GM13976 (cell line): ENCODE data around the gene CEMIP.

Experiments
- DNase-seq: peaks from one replicate; pipeline ENCODE4 v3.0.0; 2012; ENCODE audit warnings: low spot score
- CTCF ChIP-seq: IDR thresholded peaks from 2 replicates; pipeline ENCODE4 v1.5.1; 2012; ENCODE audit warnings: borderline replicate concordance, mild to moderate bottlenecking; ENCODE audit not compliant: insufficient read depth; ENCODE audit errors: extremely low read depth, missing control alignments, control extremely low read depth
- in situ Hi-C: fragments of 300-500 bp; cut with MboI; formaldehyde crosslinking; loops from one replicate; pipeline ENCODE4 v1.12.0; 2022; ENCODE audit warnings: low sequenced_read_pairs, mixed read lengths, inconsistent platforms; ENCODE audit not compliant: unreplicated experiment

The CEMIP gene

GRCh38 chr15:80937718-80938117, 158.5 kb downstream of the CEMIP start:
- DNase-seq, result no peak
- TF ChIP-seq CTCF, result no peak
- in situ Hi-C loops, result no loop called here

- in situ Hi-C loops, result no loop called here
- TF ChIP-seq CTCF, result no peak
- no peak for DNase-seq
These were observed 160.0 kb downstream of the CEMIP start for GRCh38 chr15:80939216-80939615.

- TF ChIP-seq CTCF, result no peak
- in situ Hi-C loops, result no loop called here
- no peak for DNase-seq
These were observed 161.2 kb downstream of the CEMIP start for GRCh38 chr15:80940331-80940730.

GRCh38 chr15:80940851-80941250, 161.7 kb downstream of the CEMIP start:
- no peak for DNase-seq
- in situ Hi-C loops, result no loop called here

DNA sequence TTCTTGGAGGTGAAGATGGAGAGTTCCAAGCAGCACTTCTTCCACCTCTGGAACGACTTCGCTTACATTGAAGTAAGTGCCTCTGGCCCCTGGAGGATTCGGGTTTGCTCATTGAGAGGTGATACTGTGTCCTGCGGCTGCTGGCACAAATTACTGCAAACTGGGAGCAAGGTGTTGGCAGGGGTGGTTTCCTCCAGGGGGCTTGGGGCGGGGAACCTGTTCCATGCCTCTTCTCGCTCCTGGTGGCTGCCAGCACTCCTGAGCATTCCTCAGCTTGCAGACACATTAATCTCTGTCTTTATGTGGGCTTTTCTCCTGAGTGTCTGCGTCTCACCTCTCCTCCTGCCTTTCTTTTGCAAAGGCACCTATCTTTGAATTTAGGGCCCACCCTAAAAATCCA, 163.1 kb downstream of the CEMIP start:
- DNase-seq, result no peak

More at GRCh38 chr15:80940851-80941250, 161.7 kb downstream of the CEMIP start:
- no peak for TF ChIP-seq CTCF

DNA sequence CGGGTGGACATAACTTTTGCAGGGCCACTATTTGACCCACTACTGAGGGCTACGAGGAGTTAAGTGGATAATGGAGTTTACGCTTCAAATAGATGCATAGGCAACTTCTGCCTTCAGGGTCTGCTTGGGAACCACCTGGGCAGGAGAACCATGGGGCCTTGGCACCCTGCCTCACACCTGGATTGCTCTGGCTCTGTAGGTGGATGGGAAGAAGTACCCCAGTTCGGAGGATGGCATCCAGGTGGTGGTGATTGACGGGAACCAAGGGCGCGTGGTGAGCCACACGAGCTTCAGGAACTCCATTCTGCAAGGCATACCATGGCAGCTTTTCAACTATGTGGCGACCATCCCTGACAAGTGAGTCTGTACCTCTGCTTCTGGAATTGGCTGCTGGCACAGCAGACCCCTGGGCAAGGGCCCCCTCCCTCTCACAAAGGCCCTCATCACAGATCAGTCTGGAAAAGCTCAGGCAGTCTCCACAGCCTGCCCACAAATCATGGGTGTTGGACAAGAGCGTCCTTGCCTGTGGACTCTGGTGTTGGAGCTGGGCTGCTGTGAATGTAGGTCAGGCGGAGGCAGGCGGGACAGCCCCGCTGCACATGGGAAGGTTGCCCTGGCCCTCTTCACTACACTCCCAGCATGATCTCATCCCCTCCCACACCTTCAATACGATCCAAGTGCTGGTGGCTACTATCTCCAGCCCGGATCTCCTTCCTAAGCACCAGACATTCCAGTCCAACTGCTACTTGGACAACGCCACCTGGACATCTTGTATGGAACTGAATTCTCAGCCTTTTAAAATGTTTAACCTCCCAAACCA, 163.8 kb downstream of the CEMIP start:
- in situ Hi-C loops, result no loop called here
- DNase-seq, result no peak
- TF ChIP-seq CTCF, result no peak

More for the DNA sequence above, 163.1 kb downstream of the CEMIP start:
- no peak for TF ChIP-seq CTCF
- in situ Hi-C loops, result no loop called here

DNA sequence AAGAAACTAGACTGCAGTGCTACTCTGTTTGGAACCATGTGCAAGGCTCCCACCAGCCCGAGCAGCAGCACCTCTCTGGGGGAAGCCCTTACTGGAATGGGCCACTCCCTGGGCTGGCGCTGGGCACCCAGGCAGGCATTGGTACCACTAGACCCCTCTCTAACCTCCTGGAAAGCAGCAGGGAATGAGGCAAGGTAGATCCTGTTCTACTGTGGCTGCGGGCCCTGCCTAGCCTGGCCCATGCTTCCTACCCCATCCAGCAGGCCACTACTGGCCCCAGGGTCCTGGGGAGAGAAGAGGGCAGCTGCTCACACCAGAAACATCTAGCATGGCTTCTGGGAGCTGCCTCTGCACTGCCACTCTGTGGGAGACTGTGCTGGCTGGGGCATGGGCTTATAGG, 165.6 kb downstream of the CEMIP start:
- in situ Hi-C loops, result no loop called here
- DNase-seq, result no peak
- TF ChIP-seq CTCF, result no peak
